ENCODE data around the gene MED12L. TPM values are rescaled to one million over a fixed set of nuclear protein-coding genes. Genes with fewer than 3 reads are reported as not detected.

MED12L gene
- polyA plus RNA-seq, 1 donor from 2014 or later = 28.5 TPM

- Histone ChIP-seq H3K79me2 (replicated peaks; ENCODE audit: insufficient read depth, low read length) (no peaks in the 10 kb centered on the region), H3K9me2 (ENCODE audit: insufficient read depth, low read length) (no peaks in the 10 kb centered on the region), H3K27me3 (ENCODE audit: insufficient read depth, low read depth, low read length) (no peaks in the 10 kb centered on the region), H3K4me2 (ENCODE audit: low read length) (no peak overlapping the region), H3K4me3 (ENCODE audit: low read length) (no peak overlapping the region), H4K20me1 (ENCODE audit: insufficient read depth) (no peaks in the 10 kb centered on the region), H3F3A (ENCODE audit: insufficient read depth, low read length, poor library complexity, severe bottlenecking) (no peaks in the 10 kb centered on the region), H3K9me3 (ENCODE audit: low read length) (no peaks in the 10 kb centered on the region), H3K9ac (ENCODE audit: low read length) (no peak overlapping the region), H3K36me3 (ENCODE audit: insufficient read depth, low read length) (no peaks in the 10 kb centered on the region), H2AFZ (ENCODE audit: low read depth, low read length) (no peak overlapping the region), H3K27ac (ENCODE audit: low read length) (no peak overlapping the region)
- TF ChIP-seq EP300 (conservative IDR thresholded peaks at IDR 0.05; ENCODE audit: poor library complexity, severe bottlenecking) (no peak), EZH2 (IDR thresholded peaks at IDR 0.05; ENCODE audit: borderline replicate concordance, insufficient read depth, low read length, poor library complexity, severe bottlenecking) (no peak), MXI1 (conservative IDR thresholded peaks at IDR 0.05; ENCODE audit: poor library complexity, severe bottlenecking) (no peak), SMC3 (conservative IDR thresholded peaks at IDR 0.05; ENCODE audit: poor library complexity) (no peak), CTCF (IDR thresholded peaks at IDR 0.05; ENCODE audit: poor library complexity, severe bottlenecking) (no peak), TAF1 (IDR thresholded peaks at IDR 0.05; ENCODE audit: low read depth) (no peak), RAD21 (conservative IDR thresholded peaks at IDR 0.05) (no peak), POLR2AphosphoS5 (IDR thresholded peaks at IDR 0.05) (no peak)
- TF ChIP-seq, protein P1, sequence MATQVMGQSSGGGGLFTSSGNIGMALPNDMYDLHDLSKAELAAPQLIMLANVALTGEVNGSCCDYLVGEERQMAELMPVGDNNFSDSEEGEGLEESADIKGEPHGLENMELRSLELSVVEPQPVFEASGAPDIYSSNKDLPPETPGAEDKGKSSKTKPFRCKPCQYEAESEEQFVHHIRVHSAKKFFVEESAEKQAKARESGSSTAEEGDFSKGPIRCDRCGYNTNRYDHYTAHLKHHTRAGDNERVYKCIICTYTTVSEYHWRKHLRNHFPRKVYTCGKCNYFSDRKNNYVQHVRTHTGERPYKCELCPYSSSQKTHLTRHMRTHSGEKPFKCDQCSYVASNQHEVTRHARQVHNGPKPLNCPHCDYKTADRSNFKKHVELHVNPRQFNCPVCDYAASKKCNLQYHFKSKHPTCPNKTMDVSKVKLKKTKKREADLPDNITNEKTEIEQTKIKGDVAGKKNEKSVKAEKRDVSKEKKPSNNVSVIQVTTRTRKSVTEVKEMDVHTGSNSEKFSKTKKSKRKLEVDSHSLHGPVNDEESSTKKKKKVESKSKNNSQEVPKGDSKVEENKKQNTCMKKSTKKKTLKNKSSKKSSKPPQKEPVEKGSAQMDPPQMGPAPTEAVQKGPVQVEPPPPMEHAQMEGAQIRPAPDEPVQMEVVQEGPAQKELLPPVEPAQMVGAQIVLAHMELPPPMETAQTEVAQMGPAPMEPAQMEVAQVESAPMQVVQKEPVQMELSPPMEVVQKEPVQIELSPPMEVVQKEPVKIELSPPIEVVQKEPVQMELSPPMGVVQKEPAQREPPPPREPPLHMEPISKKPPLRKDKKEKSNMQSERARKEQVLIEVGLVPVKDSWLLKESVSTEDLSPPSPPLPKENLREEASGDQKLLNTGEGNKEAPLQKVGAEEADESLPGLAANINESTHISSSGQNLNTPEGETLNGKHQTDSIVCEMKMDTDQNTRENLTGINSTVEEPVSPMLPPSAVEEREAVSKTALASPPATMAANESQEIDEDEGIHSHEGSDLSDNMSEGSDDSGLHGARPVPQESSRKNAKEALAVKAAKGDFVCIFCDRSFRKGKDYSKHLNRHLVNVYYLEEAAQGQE (IDR thresholded peaks at IDR 0.05; ENCODE audit: borderline replicate concordance) = no peak
Measured at GRCh38 chr3:151051533-151051932, 33.9 kb upstream of the MED12L start.

GRCh38 chr3:151052346-151052745 is 33.1 kb upstream of the MED12L start:
- no peaks in the 10 kb centered on the region for H4K20me1 ChIP-seq (ENCODE audit: insufficient read depth)
- no peaks in the 10 kb centered on the region for H3K27me3 ChIP-seq (ENCODE audit: insufficient read depth, low read depth, low read length)
- no peak overlapping the region for H3K4me2 ChIP-seq (ENCODE audit: low read length)
- no peak overlapping the region for H3K9ac ChIP-seq (ENCODE audit: low read length)
- no peaks in the 10 kb centered on the region for H3F3A ChIP-seq (ENCODE audit: insufficient read depth, low read length, poor library complexity, severe bottlenecking)
- H3K27ac ChIP-seq (ENCODE audit: low read length) = no peak overlapping the region
- H3K9me2 ChIP-seq (ENCODE audit: insufficient read depth, low read length) = no peaks in the 10 kb centered on the region
- TF ChIP-seq POLR2AphosphoS5 (IDR thresholded peaks at IDR 0.05) (no peak), TAF1 (IDR thresholded peaks at IDR 0.05; ENCODE audit: low read depth) (no peak), RAD21 (conservative IDR thresholded peaks at IDR 0.05) (no peak), EZH2 (IDR thresholded peaks at IDR 0.05; ENCODE audit: borderline replicate concordance, insufficient read depth, low read length, poor library complexity, severe bottlenecking) (no peak), EP300 (conservative IDR thresholded peaks at IDR 0.05; ENCODE audit: poor library complexity, severe bottlenecking) (no peak), CTCF (IDR thresholded peaks at IDR 0.05; ENCODE audit: poor library complexity, severe bottlenecking) (no peak), SMC3 (conservative IDR thresholded peaks at IDR 0.05; ENCODE audit: poor library complexity) (no peak), MXI1 (conservative IDR thresholded peaks at IDR 0.05; ENCODE audit: poor library complexity, severe bottlenecking) (no peak)
- TF ChIP-seq, protein P1 (IDR thresholded peaks at IDR 0.05; ENCODE audit: borderline replicate concordance) = no peak
- H3K36me3 ChIP-seq (ENCODE audit: insufficient read depth, low read length) = no peaks in the 10 kb centered on the region
- no peak overlapping the region for H2AFZ ChIP-seq (ENCODE audit: low read depth, low read length)
- H3K9me3 ChIP-seq (ENCODE audit: low read length) = no peaks in the 10 kb centered on the region
- H3K79me2 ChIP-seq (replicated peaks; ENCODE audit: insufficient read depth, low read length) = no peaks in the 10 kb centered on the region
- H3K4me3 ChIP-seq (ENCODE audit: low read length) = no peak overlapping the region
